Heart left ventricle (tissue), 13 donors: Measurements from ENCODE around the gene NKAIN2.

ENCODE experiments used
- CTCF ChIP-seq, 12 donors: fragments of 200-600 bp; sonication (generic) in 4 of 12; IDR thresholded peaks; one replicate each; pipeline versions ENCODE4 v1.5.0 to v1.8.0; 2018 to 2022; ENCODE audit warnings: antibody characterized with exemption in 12 of 12, mild to moderate bottlenecking in 5 of 12
- POLR2A ChIP-seq, 2 donors: fragments of 450-650 bp; IDR thresholded peaks; one replicate each; pipeline ENCODE4 v1.6.1; 2017; ENCODE audit warnings: antibody characterized with exemption in 2 of 2, mild to moderate bottlenecking in 2 of 2, moderate library complexity in 2 of 2
- donor health status: ischemic (EF 13 %, LVEDD 7.1; RV severe dilation, severe dysfunction).
- donor health status: DM: no; HTN: yes; CAD: no.
- donor health status: DM: no; HTN: no; CAD: no.
- donor health status: ischemic (EF 25% LVEDD 6.9; RV normal size, moderate dysfunction).
- donor health status: ischemic (EF 25% LVEDD 5.7; RV mildly dilated, moderate dysfunction).
- donor health status: ischemic (EF 35%, LVEDD 5.7; RV mildly dilated, moderate dysfunction).
- donor health status: nonischemic (EF 11% LVEDD 7.7; RV severe dilation, severe dysfunction).
- donor health status: DM: yes; HTN: yes; CAD: no.
- donor health status: PGD.
- donor health status: ischemic (EF 29% LVEDD 5.4; RV normal size, mild dysfunction).
- donor health status: nonischemic (EF 23%, LVEDD 6.1; RV moderate dilation, normal function).

GRCh38 chr6:123803504-123804013 is at the start of gene NKAIN2:
- TF ChIP-seq CTCF (IDR thresholded peaks at IDR 0.05) (no peak), POLR2A (IDR thresholded peaks at IDR 0.05) (no peak)
